Measurements from ENCODE around the gene USP47. TPM values are rescaled to one million over a fixed set of nuclear protein-coding genes. Genes with fewer than 3 reads are reported as not detected.
"Not testable (repeated sequence)": the region's sequence is repeated elsewhere in the genome, so short reads cannot be mapped to it uniquely, and the experiment has no call there.

The USP47 gene
- total and polyA plus RNA-seq, 2 of the 13 experiments (the other 11 are each of a cell fraction or from before 2014, with no cell fraction given) = 12.2 to 52.7 TPM

DNA sequence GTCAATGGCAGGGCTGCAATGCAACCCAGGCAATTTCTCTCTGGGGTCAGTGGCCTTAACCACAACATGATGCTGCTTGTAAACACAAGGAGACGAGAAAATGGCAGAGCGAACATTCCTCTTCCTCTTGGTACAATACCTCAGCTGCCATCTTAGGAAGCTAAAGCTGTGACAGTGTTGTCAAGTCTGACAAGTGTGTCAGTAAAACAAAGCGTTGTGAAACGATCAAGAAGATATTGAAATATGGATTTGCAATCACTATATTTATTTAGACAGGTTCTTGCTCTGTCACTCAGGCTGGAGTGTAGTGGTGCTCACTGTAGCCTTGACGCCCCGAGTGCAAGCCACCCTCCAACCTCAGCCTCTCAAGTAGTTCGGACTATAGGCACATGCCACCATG is 14.5 kb upstream of the USP47 start:
- no peak overlapping the region for H3K27ac ChIP-seq (ENCODE audit: extremely low read length, insufficient read depth, low read length)
- FAIRE-seq (no peak), DNase-seq (ENCODE audit: low spot score) (no peak), ATAC-seq (no peak)
- no peaks in the 10 kb centered on the region for H4K20me1 ChIP-seq (ENCODE audit: insufficient read depth, low read length)
- no peak overlapping the region for H3K4me2 ChIP-seq (ENCODE audit: low read depth, low read length)
- H3K36me3 ChIP-seq (replicated peaks in 1 of 2; ENCODE audit: control insufficient read depth in 1 of 2, insufficient read depth in 2 of 2, low read length in 2 of 2) = no peaks in the 10 kb centered on the region
- H3K79me2 ChIP-seq (ENCODE audit: insufficient read depth, low read length) = no peaks in the 10 kb centered on the region
- no TSS peak for BruUV-seq (replicated peaks)
- ChIA-PET CTCF (ENCODE audit: low intra/inter-chr PET ratio, low total read pairs) (no interaction called here), POLR2A (interaction anchor here (1.0 kb wide), 1 partner anchor 15 kb away, joined by 3 read pairs; the partner anchor contains the start of gene USP47)
- intact Hi-C loops (cut with micrococcal nuclease; ENCODE audit: unreplicated experiment) (no loop called here), in situ Hi-C loops (cut with HindIII; ENCODE audit: extremely low pct_ligation_motif_present, low pct_unique_long_range_greater_than_20kb) (no loop called here)
- H3K4me1 ChIP-seq (ENCODE audit: insufficient read depth, low read length) = no peaks in the 10 kb centered on the region
- TF ChIP-seq RFX3 (CRISPR knock-in tag; IDR thresholded peaks at IDR 0.05) = no peak
- TF ChIP-seq ZSCAN29 (CRISPR knock-in tag; conservative IDR thresholded peaks at IDR 0.05) = no peak
- TF ChIP-seq, protein P1, sequence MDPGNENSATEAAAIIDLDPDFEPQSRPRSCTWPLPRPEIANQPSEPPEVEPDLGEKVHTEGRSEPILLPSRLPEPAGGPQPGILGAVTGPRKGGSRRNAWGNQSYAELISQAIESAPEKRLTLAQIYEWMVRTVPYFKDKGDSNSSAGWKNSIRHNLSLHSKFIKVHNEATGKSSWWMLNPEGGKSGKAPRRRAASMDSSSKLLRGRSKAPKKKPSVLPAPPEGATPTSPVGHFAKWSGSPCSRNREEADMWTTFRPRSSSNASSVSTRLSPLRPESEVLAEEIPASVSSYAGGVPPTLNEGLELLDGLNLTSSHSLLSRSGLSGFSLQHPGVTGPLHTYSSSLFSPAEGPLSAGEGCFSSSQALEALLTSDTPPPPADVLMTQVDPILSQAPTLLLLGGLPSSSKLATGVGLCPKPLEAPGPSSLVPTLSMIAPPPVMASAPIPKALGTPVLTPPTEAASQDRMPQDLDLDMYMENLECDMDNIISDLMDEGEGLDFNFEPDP (CRISPR knock-in tag; conservative IDR thresholded peaks at IDR 0.05) = no peak
- TF ChIP-seq, protein P2, sequence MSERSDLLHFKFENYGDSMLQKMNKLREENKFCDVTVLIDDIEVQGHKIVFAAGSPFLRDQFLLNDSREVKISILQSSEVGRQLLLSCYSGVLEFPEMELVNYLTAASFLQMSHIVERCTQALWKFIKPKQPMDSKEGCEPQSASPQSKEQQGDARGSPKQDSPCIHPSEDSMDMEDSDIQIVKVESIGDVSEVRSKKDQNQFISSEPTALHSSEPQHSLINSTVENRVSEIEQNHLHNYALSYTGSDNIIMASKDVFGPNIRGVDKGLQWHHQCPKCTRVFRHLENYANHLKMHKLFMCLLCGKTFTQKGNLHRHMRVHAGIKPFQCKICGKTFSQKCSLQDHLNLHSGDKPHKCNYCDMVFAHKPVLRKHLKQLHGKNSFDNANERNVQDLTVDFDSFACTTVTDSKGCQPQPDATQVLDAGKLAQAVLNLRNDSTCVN (CRISPR knock-in tag; IDR thresholded peaks at IDR 0.05; ENCODE audit: borderline replicate concordance) = no peak
- no peak for TF ChIP-seq SMARCE1 (IDR thresholded peaks at IDR 0.05; ENCODE audit: borderline replicate concordance)
- no peak overlapping the region for H2AFZ ChIP-seq (ENCODE audit: low read length)
- 42% methylated on average over 7 of the region's 7 CpGs for WGBS (ENCODE audit: low lambda C conversion rate)
- no peak overlapping the region for H3K9ac ChIP-seq (ENCODE audit: insufficient read depth, low read depth, low read length)
- no peak overlapping the region for H3K4me3 ChIP-seq (replicated peaks in 1 of 3; ENCODE audit: insufficient read depth in 1 of 3, low read depth in 2 of 3, low read length in 3 of 3)
- no peaks in the 10 kb centered on the region for H3K27me3 ChIP-seq (ENCODE audit: control insufficient read depth in 1 of 2, insufficient read depth in 2 of 2, low read length in 2 of 2)
- no peaks in the 10 kb centered on the region for H3K9me3 ChIP-seq (ENCODE audit: low read length)

DNA sequence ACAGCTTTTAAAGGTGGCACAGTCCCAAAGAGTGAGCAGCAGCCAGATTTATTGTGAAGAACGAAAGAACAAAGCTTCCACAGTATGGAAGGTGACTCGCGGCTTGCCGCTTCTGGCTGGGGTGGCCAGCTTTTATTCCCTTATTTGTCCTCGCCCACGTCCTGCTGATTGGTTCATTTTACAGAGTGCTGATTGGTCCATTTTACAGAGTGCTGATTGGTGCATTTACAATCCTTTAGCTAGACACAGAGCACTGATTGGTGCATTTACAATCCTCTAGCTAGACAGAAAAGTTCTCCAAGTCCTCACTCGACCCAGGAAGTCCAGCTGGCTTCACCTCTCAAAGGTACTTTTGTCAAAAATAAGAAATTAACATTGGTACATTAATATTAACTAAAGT is 10.4 kb upstream of the USP47 start:
- CTCF ChIA-PET (ENCODE audit: low intra/inter-chr PET ratio, low total read pairs); H3K4me1 ChIP-seq (ENCODE audit: insufficient read depth, low read length); DNase-seq (ENCODE audit: low spot score); H3K9ac ChIP-seq (ENCODE audit: insufficient read depth, low read depth, low read length); in situ Hi-C loops (cut with HindIII; ENCODE audit: extremely low pct_ligation_motif_present, low pct_unique_long_range_greater_than_20kb); POLR2A ChIA-PET; FAIRE-seq; ATAC-seq; H3K27ac ChIP-seq (ENCODE audit: extremely low read length, insufficient read depth, low read length); H3K4me3 ChIP-seq (replicated peaks in 1 of 3; ENCODE audit: insufficient read depth in 1 of 3, low read depth in 2 of 3, low read length in 3 of 3); H3K9me3 ChIP-seq (ENCODE audit: low read length); BruUV-seq (replicated peaks); H4K20me1 ChIP-seq (ENCODE audit: insufficient read depth, low read length); H2AFZ ChIP-seq (ENCODE audit: low read length); H3K27me3 ChIP-seq (ENCODE audit: control insufficient read depth in 1 of 2, insufficient read depth in 2 of 2, low read length in 2 of 2); H3K36me3 ChIP-seq (replicated peaks in 1 of 2; ENCODE audit: control insufficient read depth in 1 of 2, insufficient read depth in 2 of 2, low read length in 2 of 2); H3K4me2 ChIP-seq (ENCODE audit: low read depth, low read length); H3K79me2 ChIP-seq (ENCODE audit: insufficient read depth, low read length); intact Hi-C loops (cut with micrococcal nuclease; ENCODE audit: unreplicated experiment): not testable (repeated sequence)
- 56% methylated on average over 7 of the region's 7 CpGs for WGBS (ENCODE audit: low lambda C conversion rate)
